ENCODE measurements around the gene ATP8A2.

The ATP8A2 gene

GRCh38 chr13:25702386-25702785 is 330.6 kb downstream of the ATP8A2 start:
- DNase-seq (ENCODE audit: low spot score) (no peak), ATAC-seq (ENCODE audit: low read depth) (no peak)
- no peaks in the 10 kb centered on the region for H3K36me3 ChIP-seq (ENCODE audit: low read depth)
- TF ChIP-seq CTCF (IDR thresholded peaks at IDR 0.05; ENCODE audit: poor library complexity, severe bottlenecking): no peak
- no peak overlapping the region for H3K4me3 ChIP-seq (ENCODE audit: severe bottlenecking)
- H3K27ac ChIP-seq (ENCODE audit: poor library complexity, severe bottlenecking): no peak overlapping the region
- H3K27me3 ChIP-seq (ENCODE audit: insufficient read depth, poor library complexity, severe bottlenecking): no peaks in the 10 kb centered on the region
- no peaks in the 10 kb centered on the region for H3K4me1 ChIP-seq (ENCODE audit: insufficient read depth, poor library complexity, severe bottlenecking)
- no peaks in the 10 kb centered on the region for H3K9me3 ChIP-seq (ENCODE audit: severe bottlenecking)

- ATAC-seq (ENCODE audit: low read depth): no peak
- no peaks in the 10 kb centered on the region for H3K27me3 ChIP-seq (ENCODE audit: insufficient read depth, poor library complexity, severe bottlenecking)
These were observed 336.0 kb downstream of the ATP8A2 start for GRCh38 chr13:25707726-25708125.

GRCh38 chr13:25708268-25708667 is 336.5 kb downstream of the ATP8A2 start:
- no peak for TF ChIP-seq CTCF (IDR thresholded peaks at IDR 0.05; ENCODE audit: poor library complexity, severe bottlenecking)

More at GRCh38 chr13:25707726-25708125, 336.0 kb downstream of the ATP8A2 start:
- no peak for DNase-seq (ENCODE audit: low spot score)
- H3K4me1 ChIP-seq (ENCODE audit: insufficient read depth, poor library complexity, severe bottlenecking): no peaks in the 10 kb centered on the region
- no peak overlapping the region for H3K27ac ChIP-seq (ENCODE audit: poor library complexity, severe bottlenecking)
- no peak overlapping the region for H3K4me3 ChIP-seq (ENCODE audit: severe bottlenecking)
- no peaks in the 10 kb centered on the region for H3K36me3 ChIP-seq (ENCODE audit: low read depth)
- no peak for TF ChIP-seq CTCF (IDR thresholded peaks at IDR 0.05; ENCODE audit: poor library complexity, severe bottlenecking)
- H3K9me3 ChIP-seq (ENCODE audit: severe bottlenecking): no peaks in the 10 kb centered on the region

GRCh38 chr13:25709088-25709487 is 337.3 kb downstream of the ATP8A2 start:
- H3K4me3 ChIP-seq (ENCODE audit: severe bottlenecking): no peak overlapping the region
- DNase-seq (ENCODE audit: low spot score): no peak
- ATAC-seq (ENCODE audit: low read depth): no peak
- TF ChIP-seq CTCF (IDR thresholded peaks at IDR 0.05; ENCODE audit: poor library complexity, severe bottlenecking): no peak
- H3K27ac ChIP-seq (ENCODE audit: poor library complexity, severe bottlenecking): no peak overlapping the region
- no peaks in the 10 kb centered on the region for H3K9me3 ChIP-seq (ENCODE audit: severe bottlenecking)
- H3K4me1 ChIP-seq (ENCODE audit: insufficient read depth, poor library complexity, severe bottlenecking): no peaks in the 10 kb centered on the region
- H3K36me3 ChIP-seq (ENCODE audit: low read depth): no peaks in the 10 kb centered on the region
- no peaks in the 10 kb centered on the region for H3K27me3 ChIP-seq (ENCODE audit: insufficient read depth, poor library complexity, severe bottlenecking)

More at GRCh38 chr13:25708268-25708667, 336.5 kb downstream of the ATP8A2 start:
- Histone ChIP-seq H3K9me3 (ENCODE audit: severe bottlenecking) (no peaks in the 10 kb centered on the region), H3K27me3 (ENCODE audit: insufficient read depth, poor library complexity, severe bottlenecking) (no peaks in the 10 kb centered on the region), H3K4me3 (ENCODE audit: severe bottlenecking) (no peak overlapping the region), H3K36me3 (ENCODE audit: low read depth) (no peaks in the 10 kb centered on the region), H3K27ac (ENCODE audit: poor library complexity, severe bottlenecking) (no peak overlapping the region), H3K4me1 (ENCODE audit: insufficient read depth, poor library complexity, severe bottlenecking) (no peaks in the 10 kb centered on the region)
- no peak for ATAC-seq (ENCODE audit: low read depth)
- DNase-seq (ENCODE audit: low spot score): no peak

GRCh38 chr13:25715760-25716159 is 344.0 kb downstream of the ATP8A2 start:
- no peaks in the 10 kb centered on the region for H3K4me1 ChIP-seq (ENCODE audit: insufficient read depth, poor library complexity, severe bottlenecking)
- no peaks in the 10 kb centered on the region for H3K27me3 ChIP-seq (ENCODE audit: insufficient read depth, poor library complexity, severe bottlenecking)
- DNase-seq (ENCODE audit: low spot score) (no peak), ATAC-seq (ENCODE audit: low read depth) (no peak)
- H3K27ac ChIP-seq (ENCODE audit: poor library complexity, severe bottlenecking): no peak overlapping the region
- H3K4me3 ChIP-seq (ENCODE audit: severe bottlenecking): no peak overlapping the region
- no peaks in the 10 kb centered on the region for H3K9me3 ChIP-seq (ENCODE audit: severe bottlenecking)
- no peaks in the 10 kb centered on the region for H3K36me3 ChIP-seq (ENCODE audit: low read depth)
- no peak for TF ChIP-seq CTCF (IDR thresholded peaks at IDR 0.05; ENCODE audit: poor library complexity, severe bottlenecking)

Measured in RWPE2 (cell line).